Smooth muscle cell of the brain vasculature (primary cell): Measurements from ENCODE around the gene LIN37.

Source experiments
- DNase-seq: peaks from one replicate; pipeline ENCODE4 v3.0.0-alpha.2; 2012; ENCODE audit warnings: low read depth, low spot score

The LIN37 gene

DNA sequence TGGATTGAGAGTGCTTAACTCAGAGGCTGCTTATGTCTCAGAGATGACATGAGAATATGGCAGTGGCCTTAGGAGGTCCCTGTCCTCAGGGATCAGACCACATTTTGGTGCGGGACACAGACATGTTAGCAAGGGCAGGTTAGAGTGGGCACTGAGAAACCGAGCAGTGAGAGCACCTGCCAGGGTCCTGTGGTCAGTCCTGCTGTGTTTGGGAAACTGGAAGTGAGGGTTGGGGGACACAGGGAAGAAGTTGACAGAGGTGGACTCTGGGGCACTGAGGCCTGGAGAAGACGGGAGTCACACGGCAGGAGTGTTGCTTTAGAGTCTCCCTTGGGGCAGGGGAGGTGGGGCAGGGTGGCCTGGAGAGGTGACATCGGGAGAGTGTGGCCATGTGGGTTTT is 13.5 kb upstream of the LIN37 start:
- DNase-seq: no peak

DNA sequence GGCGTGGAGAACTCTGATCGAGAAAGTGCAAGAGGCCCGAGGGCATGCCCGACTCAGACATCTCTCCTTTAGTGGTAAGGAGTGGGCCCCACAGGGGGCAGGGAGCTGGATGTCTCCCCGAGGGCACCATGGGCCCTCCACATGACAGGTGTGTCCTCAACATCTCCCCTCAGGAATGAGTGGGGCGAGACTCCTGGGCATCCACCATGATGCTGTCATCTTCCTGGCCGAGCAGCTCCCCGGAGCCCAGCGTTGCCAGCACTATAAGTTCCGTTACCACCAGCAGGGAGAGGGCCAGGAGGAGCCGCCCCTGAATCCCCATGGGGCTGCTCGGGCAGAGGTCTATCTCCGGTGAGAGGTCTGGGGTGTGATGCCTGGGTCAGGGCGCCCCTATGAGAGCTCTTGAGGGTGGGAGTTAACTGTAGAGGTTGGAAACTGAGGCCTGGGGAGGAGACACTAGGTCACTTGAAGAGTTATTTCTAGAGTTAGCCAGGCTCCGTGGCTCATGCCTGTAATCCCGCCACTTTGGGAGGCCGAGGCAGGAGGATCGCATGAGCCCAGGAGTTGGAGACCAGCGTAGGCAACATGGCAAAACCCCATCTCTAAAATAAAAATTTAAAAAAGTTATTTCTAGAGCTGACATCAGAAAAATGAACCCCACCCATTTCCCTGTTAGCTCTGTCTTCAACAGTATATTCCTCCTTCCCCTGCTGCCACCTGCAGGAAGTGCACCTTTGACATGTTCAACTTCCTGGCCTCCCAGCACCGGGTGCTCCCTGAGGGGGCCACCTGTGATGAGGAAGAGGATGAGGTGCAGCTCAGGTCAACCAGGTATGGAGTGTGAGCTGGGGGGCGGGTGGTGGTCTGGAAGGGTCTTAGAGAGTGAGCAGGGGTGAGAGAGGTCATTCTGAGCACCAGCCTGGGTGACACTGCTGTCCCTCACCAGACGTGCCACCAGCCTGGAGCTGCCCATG is 11.2 kb upstream of the LIN37 start:
- DNase-seq: no peak

DNA sequence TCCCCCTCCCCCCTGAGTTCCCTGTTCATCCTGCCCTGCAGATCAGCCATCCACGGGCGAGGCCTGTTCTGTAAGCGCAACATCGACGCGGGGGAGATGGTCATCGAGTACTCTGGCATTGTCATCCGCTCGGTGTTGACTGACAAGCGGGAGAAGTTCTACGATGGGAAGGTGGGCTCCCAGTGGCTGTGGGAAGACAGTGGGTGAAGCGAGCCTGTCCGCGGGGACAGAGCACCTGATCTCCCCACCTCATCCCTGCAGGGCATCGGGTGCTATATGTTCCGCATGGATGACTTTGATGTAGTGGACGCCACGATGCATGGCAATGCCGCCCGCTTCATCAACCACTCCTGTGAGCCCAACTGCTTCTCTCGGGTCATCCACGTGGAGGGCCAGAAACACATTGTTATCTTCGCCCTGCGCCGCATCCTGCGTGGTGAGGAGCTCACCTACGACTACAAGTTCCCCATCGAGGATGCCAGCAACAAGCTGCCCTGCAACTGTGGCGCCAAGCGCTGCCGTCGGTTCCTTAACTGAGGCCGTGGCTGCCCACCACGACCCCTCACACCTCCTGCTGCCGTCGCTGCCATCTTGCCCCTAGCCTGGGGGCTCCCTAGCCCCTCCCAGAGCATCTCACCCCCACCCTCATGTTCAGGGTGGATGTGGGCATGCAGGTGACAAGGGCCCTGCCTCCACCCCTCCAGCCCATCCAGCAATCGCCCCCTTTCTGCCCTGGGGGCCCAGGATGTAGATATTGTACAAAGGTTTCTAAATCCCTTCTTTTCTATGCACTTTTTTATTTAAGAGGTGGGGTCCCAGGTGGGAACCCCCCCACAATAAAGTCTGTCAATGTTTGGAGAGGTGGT is 10.1 kb upstream of the LIN37 start:
- no peak for DNase-seq

DNA sequence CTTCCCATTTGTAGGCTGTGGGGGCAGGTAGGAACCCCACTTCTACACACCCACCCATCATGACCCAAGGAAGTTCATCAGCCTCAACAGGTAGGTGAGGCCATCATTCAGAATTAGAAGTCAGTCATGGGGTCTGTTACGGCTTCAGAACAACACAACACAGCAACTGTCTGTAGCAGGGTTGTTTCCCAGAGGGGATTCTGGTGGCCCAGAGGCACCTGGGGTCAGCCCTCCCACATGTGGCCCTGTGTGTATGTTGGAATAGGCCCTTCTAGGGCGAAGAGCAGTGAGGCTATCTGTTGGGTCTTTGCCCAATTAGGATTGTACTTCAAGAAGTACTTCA is 9.5 kb upstream of the LIN37 start:
- DNase-seq: no peak

DNA sequence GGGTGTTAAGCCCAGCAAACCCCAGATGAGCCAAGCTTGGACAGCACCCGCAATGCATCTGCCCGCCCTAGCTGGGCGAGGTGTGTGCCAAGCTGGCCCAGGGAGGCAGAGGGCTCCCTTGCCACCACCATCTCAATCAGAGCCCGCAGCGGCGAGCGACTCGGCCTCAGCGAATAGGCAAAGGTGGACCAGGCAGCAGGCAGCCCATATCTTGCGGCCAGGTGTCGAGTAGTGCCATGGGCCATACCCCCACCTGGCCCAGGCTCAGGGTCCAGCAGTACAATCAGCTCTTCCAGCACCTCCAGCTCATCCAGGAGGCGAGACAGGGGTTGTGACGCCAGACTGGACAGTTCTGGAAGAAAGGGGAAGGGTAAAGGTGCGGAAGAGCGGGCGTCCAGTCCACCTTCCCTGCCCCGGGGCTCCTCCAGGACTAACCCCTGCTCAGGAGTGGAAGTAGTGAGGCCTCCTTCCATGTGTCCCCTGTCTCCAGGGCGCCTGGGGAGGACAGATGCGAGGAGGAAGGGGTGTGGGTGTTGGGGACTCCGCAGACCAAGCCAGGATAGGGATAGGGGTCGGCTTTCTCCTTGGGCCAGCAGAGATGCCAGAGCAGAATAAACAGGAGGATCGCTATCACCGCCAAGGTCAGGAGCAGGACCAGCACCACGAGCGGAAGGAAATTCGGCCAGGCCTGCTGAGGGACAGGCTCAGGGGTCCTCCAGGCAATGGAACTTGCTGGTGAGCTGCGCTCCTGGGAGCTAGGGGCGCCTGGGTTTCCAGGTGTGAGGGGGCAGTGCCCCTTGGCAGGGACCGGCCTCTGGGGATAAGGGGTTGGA is 8.9 kb upstream of the LIN37 start:
- no peak for DNase-seq

DNA sequence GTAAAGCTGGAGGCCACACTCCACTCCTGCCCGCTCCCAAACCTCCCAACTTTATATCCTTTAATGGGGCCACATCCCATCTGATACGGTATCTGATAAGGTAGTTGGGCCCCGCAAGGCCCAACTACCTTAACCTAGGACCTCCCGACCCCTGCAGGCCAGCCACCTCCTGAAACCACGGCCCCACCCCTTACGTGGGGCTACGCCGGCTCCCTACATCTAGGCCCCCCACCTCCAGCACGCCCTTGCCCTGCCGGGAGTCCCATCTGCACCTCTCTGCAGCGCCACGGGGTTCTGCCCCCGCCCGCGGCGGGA is 8.3 kb upstream of the LIN37 start:
- no peak for DNase-seq

DNA sequence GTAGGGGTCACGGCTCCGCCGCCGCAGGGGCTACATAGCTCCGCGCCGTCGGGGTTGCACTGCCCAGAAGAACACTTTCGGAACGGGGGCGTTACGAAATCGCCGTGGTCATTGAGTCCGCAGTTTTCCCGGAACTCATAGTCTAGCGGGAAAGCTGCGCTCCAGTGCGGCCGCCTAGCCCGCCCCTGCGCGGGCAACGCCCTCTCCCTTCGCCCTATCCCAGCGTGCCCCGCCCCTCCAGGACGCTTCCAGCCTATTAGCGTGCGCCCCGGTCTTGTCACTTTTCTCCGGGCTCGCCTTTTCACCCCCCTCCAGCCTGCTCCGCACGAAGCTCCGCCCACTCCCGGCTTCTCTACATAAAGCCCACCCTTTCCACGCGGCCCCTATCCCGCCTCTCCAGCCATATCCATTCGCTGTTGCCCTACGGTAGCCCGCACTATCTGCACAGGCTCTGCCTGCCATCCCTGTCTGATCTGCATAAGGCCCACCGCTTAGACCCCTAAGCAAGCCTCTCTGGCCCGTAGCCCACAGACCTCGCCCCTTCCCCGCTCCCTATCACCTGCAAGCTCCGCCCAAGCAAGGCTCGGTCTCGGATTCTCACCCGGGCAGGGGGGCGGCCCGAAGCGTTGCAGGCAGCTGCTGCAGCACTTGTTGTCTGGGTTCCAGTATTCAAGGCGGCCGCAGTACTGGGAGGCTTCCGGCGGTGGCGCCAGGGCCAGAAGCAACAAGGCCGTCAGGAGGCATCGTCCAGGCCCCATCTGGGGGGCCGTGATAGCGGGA is 7.8 kb upstream of the LIN37 start:
- DNase-seq: peak; percentile 86

DNA sequence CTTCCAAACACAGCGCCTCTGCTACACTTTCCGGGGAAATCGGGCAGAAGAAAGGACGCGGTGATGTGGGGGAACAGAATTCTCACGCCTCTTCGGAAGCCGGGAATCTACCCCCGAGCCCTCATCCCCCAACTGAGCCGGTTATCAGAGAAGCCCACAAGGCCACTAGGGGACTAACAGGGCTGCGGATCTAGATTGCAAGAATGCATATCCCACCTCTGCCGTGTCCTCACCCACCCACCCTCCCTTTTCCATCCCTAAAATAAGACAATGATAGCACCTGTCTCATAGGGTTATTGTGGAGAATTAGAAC is 7.2 kb upstream of the LIN37 start:
- DNase-seq: no peak

DNA sequence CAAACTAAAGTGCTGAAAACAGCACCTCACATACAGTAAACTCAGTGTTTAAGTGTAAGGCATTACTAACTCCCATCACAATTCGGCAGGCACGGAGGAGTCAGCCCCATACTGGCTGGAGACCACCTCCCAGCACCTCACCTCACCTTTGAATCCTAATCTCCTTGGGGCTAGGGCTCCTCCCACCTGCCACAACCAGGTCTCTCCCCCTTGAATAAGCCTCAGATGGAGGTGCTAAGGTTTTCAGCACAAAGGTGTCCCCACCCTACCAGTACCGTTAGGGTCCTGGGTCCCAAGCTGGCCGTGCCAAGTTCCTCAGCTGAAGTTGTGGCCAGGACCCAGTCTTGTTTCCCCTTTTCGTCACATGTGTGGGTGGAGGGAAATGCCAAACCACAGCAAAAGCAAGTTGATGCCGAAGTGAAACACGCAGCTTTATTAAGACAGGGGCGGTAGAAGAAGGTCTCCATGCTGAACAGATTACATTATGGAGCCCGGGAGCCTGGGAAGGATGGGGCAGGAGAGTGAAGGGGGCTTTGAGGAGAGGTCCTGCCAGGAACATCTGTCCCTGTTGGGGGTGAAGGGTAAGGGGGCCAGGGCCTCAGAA is 6.2 kb upstream of the LIN37 start, which contains the start of gene IGFLR1:
IGFLR1 (minus strand) TSS at position 332 of the 604 bp plus-strand sequence. CDS start 1,272 bp downstream, outside the sequence.
- no peak for DNase-seq

DNA sequence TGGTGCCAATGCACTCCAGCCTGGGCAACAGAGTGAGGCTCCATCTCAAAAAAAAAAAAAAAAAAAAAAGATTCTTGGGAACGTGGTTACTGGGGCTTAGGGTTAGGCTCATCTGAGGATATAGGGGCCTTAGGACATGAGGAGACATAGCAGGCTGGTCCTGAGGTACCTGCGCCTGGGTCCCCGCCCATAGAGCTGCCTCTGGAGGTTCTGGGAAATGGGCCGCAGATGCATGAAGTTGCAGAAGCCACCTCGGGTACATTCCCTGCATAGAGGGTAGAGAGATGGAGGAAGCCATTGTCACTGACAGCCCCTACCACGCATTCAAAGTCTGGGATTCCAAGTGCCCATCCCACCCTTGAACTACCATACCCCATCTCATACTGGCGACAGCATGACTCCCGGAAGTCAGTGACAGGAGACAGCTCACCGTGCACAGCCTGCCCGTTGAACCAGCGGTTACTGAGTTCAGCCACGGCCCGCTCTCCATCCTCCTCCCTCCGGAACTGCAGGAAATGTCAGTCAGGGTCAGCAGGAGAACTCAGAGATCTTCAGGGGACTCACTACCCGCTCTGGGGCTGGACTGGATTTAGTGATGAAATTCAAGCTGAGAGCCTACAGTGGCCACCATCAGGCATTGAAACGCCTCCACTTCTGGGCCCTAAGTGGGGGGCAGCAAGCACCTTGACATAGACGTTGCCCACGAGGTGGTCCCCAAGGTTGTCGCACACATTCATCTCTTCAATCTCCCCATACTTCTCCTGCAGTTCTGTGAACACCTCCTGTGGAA is 4.5 kb upstream of the LIN37 start:
- no peak for DNase-seq

DNA sequence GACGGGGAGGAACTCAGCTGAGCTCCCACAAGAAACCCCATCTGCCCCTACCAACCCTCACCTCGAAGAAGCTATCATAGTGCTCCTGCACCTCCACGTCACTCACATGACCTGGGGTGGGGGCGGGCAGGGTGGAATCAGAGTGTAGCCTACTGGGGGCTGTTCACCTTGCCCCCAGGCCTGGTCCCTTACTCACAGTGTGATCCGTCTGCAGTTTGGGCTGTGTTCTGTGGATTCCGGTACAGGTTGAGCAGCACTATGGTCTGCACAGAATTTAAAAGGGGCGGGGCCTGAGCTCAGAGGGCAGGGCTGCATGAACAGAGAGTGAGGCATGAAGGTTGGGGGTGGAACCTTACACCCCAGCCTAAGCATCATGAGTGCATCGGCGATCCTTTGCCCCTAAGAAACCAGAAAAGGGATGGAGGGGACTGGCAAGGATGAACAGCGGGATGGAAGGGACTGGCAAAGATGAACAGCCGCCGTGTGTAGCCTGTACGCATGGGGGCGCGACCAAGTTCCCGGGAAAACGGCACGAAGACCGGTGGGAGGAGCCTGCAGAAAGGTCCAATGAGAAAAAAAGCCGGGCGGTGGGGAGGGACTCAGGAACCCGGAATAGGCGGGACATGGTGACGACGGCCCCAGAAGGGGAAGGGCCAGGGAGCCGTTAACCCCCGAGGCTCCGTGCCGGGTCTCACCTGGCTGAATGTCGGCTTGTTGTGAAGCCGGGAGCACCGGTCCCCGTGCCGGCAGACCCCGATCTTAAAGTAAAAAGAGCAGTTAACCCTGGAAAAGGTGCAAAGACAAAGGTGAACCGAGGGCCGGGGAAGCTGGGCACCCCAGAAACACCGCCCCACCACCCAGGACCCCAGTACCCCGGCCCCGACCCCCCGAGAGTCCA is 3.7 kb upstream of the LIN37 start:
- DNase-seq: peak; percentile 91

DNA sequence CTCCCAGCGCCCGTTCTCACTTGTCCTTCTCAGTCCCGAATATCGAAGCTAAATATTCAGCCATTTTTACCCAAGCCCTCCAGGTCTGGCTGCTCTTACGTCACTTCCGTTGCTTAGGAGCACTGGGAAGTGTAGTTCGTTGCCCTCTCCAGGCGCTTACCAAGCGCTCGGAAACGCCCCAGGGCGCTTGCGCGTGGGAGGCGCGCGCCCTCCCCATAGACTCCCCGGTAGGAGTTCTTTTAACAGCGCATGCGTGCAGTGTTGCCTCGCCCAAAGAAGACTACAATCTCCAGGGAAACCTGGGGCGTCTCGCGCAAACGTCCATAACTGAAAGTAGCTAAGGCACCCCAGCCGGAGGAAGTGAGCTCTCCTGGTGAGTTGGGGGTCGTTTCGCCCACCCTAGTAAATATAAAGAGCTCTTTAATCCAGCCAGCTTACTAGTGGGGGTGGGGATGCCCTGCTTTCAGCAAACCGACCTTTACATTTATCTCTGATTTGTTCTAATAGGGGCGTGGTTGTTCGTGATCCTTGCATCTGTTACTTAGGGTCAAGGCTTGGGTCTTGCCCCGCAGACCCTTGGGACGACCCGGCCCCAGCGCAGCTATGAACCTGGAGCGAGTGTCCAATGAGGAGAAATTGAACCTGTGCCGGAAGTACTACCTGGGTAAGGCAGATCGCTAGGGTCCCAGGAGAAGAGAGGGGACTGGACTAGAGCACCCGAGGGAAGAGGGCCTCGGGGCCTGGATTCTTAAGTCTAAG is 2.9 kb upstream of the LIN37 start, which contains the start of the genes PSENEN and U2AF1L4:
PSENEN (plus strand) TSS at position 324 of the 759 bp plus-strand sequence; CDS start at position 604, 280 bp downstream.
U2AF1L4 (minus strand) TSS at position 91 of the 759 bp plus-strand sequence; CDS start at position 64, 27 bp downstream.
- DNase-seq: peak; percentile 100

DNA sequence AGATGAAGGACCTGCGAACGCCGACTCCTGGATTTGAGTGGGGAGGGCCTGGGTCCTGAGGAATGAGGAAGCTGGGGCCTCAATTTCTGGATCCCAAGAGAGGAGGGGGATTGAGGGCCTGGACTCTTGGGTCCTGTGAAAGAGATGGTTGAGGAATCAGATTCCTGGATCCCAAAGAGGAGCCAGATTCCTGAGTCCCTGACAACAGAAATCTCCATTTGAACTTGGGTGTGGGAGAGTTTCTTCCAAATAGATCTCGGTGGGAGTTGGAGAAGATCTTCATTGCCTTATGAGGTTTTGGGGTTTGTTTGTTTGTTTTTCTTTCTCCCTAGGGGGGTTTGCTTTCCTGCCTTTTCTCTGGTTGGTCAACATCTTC is 2.3 kb upstream of the LIN37 start:
- DNase-seq: no peak

DNA sequence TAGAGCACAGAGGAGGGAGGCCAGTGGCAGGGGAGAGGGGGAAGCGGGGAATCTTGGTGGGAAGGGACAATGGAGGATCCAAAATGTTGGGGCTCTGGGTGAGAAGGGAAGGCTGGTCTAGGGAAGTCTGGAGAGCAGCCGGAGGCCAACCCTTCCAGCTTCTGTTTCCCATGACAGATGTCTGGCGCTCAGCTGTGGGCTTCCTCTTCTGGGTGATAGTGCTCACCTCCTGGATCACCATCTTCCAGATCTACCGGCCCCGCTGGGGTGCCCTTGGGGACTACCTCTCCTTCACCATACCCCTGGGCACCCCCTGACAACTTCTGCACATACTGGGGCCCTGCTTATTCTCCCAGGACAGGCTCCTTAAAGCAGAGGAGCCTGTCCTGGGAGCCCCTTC is 1.8 kb upstream of the LIN37 start:
- DNase-seq: no peak

DNA sequence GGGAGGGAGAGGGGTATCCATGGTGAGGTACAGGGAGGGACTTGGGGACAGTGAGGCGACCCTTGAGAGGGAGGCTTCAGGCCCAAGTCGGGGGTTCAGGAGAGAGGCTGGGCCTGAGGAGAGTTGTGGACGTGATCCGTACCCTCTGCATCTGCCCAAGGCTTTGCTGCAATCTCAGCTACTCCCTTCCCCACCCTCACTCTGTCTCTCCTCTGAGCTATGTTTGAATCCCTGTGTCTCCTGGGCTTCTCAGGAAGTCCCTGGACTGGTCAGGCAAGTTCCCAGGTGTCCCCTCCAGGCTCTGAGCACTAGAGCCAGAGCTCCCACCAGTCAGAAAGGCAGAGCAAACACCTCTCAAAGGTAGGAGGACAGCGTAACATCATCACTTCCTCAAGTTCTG is 1.8 kb downstream of the LIN37 start:
- no peak for DNase-seq

DNA sequence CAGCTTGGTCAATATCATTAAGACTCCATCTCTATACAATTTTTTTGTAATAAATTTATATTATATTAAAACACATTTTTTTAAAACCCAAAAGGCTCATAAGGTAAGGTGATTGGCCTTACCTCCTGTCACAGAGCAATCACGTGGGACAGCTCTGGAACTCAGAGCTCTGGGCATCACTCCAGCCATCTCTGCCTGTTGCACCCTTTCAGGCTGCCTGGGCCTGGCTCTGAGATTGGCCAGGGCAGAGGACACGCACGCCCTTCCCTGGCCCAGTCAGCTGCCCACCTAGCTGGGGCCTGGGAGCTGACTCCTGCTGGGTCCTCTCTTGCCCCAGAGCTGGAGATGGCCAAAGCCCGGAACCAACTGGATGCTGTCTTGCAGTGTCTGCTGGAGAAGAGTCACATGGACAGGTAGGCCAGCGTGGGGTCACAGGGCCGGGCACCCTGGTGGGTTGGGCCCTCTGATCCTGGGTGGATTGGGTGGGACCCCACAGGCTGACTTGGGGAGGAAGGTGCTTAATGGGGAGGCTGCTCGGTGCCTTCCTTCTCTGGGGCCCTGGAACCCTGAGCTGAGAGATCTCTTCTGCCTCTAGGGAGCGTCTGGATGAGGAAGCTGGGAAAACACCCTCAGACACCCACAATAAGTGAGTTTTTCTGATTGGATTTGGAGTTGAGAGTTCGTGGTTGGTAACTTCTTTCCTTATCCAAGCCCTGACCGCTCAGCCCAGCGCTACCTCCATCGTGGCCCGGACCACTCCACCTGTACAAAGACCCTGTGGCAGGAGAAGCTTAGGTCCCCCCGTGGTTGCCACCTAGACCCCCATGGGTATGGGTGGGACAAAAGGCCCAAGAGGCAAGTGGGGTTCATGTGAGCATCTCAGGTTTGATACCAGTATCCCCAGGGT is 3.7 kb downstream of the LIN37 start:
- no peak for DNase-seq
